ENCODE measurements around the gene GALNT15.

- no peak for TF ChIP-seq CTCF (IDR thresholded peaks at IDR 0.05)
- TF ChIP-seq USF1 (IDR thresholded peaks at IDR 0.05; ENCODE audit: borderline replicate concordance, low read depth), result no peak
- peak; percentile 87 for TF ChIP-seq POLR2AphosphoS5 (IDR thresholded peaks at IDR 0.05; ENCODE audit: low read depth, low read length)
- TF ChIP-seq YY1 (IDR thresholded peaks at IDR 0.05; ENCODE audit: low read depth), result peak; percentile 62; the same call in 1 of the 2 replicates
- no peak for TF ChIP-seq USF2 (IDR thresholded peaks at IDR 0.05; ENCODE audit: borderline replicate concordance, low read depth, low read length)
- no peak for TF ChIP-seq GATA2 (CRISPR knock-in tag; IDR thresholded peaks at IDR 0.05)
- TF ChIP-seq NRF1 (IDR thresholded peaks at IDR 0.05; ENCODE audit: low read depth, low read length), result peak; percentile 69
Measured at GRCh38 chr3:16264708-16265454, 90.4 kb downstream of the GALNT15 start, which contains the start of the genes DPH3 and OXNAD1.
